KMS-11 (cell line): ENCODE results near the gene DHRS1.

Experiments
- H2AFZ ChIP-seq: fragments of 200-600 bp; sonication (generic); 2 replicates; pipeline ENCODE4 v1.6.1; 2016; ENCODE audit warnings: antibody characterized with exemption, mixed run types, low read depth
- H3K27ac ChIP-seq: fragments of 200-600 bp; sonication (generic); 2 replicates; pipeline ENCODE4 v1.6.1; 2016; ENCODE audit warnings: mild to moderate bottlenecking, mixed run types
- H3K27me3 ChIP-seq: fragments of 200-600 bp; sonication (generic); 2 replicates; pipeline ENCODE4 v1.6.1; 2017; ENCODE audit warnings: mild to moderate bottlenecking, low read depth, mixed run types, moderate library complexity; ENCODE audit not compliant: insufficient read depth
- H3K36me3 ChIP-seq: fragments of 200-600 bp; sonication (generic); 2 replicates; pipeline ENCODE4 v1.6.1; 2017; ENCODE audit warnings: mild to moderate bottlenecking, mixed run types; ENCODE audit not compliant: insufficient read depth
- H3K4me1 ChIP-seq: fragments of 200-600 bp; sonication (generic); 2 replicates; pipeline ENCODE4 v1.6.1; 2016; ENCODE audit warnings: mild to moderate bottlenecking, low read depth, mixed run types; ENCODE audit not compliant: poor library complexity, severe bottlenecking
- H3K4me2 ChIP-seq: fragments of 200-600 bp; sonication (generic); 2 replicates; pipeline ENCODE4 v1.7.0; 2016; ENCODE audit warnings: mild to moderate bottlenecking, mixed run types
- H3K4me3 ChIP-seq: fragments of 200-600 bp; sonication (generic); IDR thresholded peaks from 2 replicates; pipeline ENCODE4 v1.6.1; 2017; ENCODE audit warnings: low read depth, low read length, mixed read lengths; ENCODE audit not compliant: insufficient read depth
- H3K79me2 ChIP-seq: fragments of 200-600 bp; sonication (generic); 2 replicates; pipeline ENCODE4 v1.6.1; 2016; ENCODE audit warnings: low read depth, mixed run types; ENCODE audit not compliant: insufficient read depth
- H3K9ac ChIP-seq: fragments of 200-600 bp; sonication (generic); 2 replicates; pipeline ENCODE4 v1.6.1; 2016; ENCODE audit warnings: mild to moderate bottlenecking, mixed run types
- H4K20me1 ChIP-seq: fragments of 200-600 bp; sonication (generic); 2 replicates; pipeline ENCODE4 v1.6.1; 2016; ENCODE audit warnings: mild to moderate bottlenecking, mixed run types; ENCODE audit not compliant: insufficient read depth
- CTCF ChIP-seq: fragments of 200-600 bp; sonication (generic); conservative IDR thresholded peaks from 2 replicates; pipeline ENCODE4 v1.6.1; 2017; ENCODE audit warnings: low read depth, mild to moderate bottlenecking, antibody characterized with exemption, low read length, moderate library complexity, mixed read lengths

DHRS1 gene

GRCh38 chr14:24254630-24255392 is 44.8 kb downstream of the DHRS1 start:
- H3K27me3 ChIP-seq = no peaks in the 10 kb centered on the region
- no peak overlapping the region for H3K4me2 ChIP-seq
- no peaks in the 10 kb centered on the region for H3K36me3 ChIP-seq
- no peak overlapping the region for H3K4me3 ChIP-seq
- H3K27ac ChIP-seq = no peak overlapping the region
- H2AFZ ChIP-seq = no peak overlapping the region
- no peak for TF ChIP-seq CTCF
- H3K9ac ChIP-seq = no peak overlapping the region
- no peaks in the 10 kb centered on the region for H3K79me2 ChIP-seq
- H3K4me1 ChIP-seq = no peaks in the 10 kb centered on the region
- no peaks in the 10 kb centered on the region for H4K20me1 ChIP-seq

- no peak overlapping the region for H2AFZ ChIP-seq
- no peaks in the 10 kb centered on the region for H3K27me3 ChIP-seq
- H3K4me3 ChIP-seq = no peak overlapping the region
- TF ChIP-seq CTCF = no peak
- H3K9ac ChIP-seq = no peak overlapping the region
- no peaks in the 10 kb centered on the region for H3K79me2 ChIP-seq
- H3K4me2 ChIP-seq = no peak overlapping the region
- no peaks in the 10 kb centered on the region for H3K36me3 ChIP-seq
- no peaks in the 10 kb centered on the region for H4K20me1 ChIP-seq
- H3K4me1 ChIP-seq = no peaks in the 10 kb centered on the region
- no peak overlapping the region for H3K27ac ChIP-seq
These were observed 45.6 kb downstream of the DHRS1 start for GRCh38 chr14:24253936-24254335.

- no peaks in the 10 kb centered on the region for H3K36me3 ChIP-seq
- no peak for TF ChIP-seq CTCF
- H3K27me3 ChIP-seq = no peaks in the 10 kb centered on the region
- H3K4me1 ChIP-seq = peaks cover 2% of the 10 kb centered on the region
- H4K20me1 ChIP-seq = no peaks in the 10 kb centered on the region
- H2AFZ ChIP-seq = no peak overlapping the region
- no peak overlapping the region for H3K4me3 ChIP-seq
- no peak overlapping the region for H3K9ac ChIP-seq
- no peak overlapping the region for H3K4me2 ChIP-seq
- H3K27ac ChIP-seq = no peak overlapping the region
- H3K79me2 ChIP-seq = no peaks in the 10 kb centered on the region
These were observed 47.1 kb downstream of the DHRS1 start for GRCh38 chr14:24252289-24253124.

- H3K79me2 ChIP-seq = no peaks in the 10 kb centered on the region
- no peak overlapping the region for H3K27ac ChIP-seq
- H3K36me3 ChIP-seq = no peaks in the 10 kb centered on the region
- H3K4me3 ChIP-seq = no peak overlapping the region
- H4K20me1 ChIP-seq = no peaks in the 10 kb centered on the region
- no peak overlapping the region for H3K4me2 ChIP-seq
- no peak overlapping the region for H2AFZ ChIP-seq
- no peak for TF ChIP-seq CTCF
- no peak overlapping the region for H3K9ac ChIP-seq
- H3K4me1 ChIP-seq = peaks cover 8% of the 10 kb centered on the region
- H3K27me3 ChIP-seq = no peaks in the 10 kb centered on the region
These were observed 47.7 kb downstream of the DHRS1 start for GRCh38 chr14:24251880-24252288.
